ENCODE data around the gene TAOK2. TPM values are rescaled to one million over a fixed set of nuclear protein-coding genes. Genes with fewer than 3 reads are reported as not detected.

Gene TAOK2
- total and polyA plus RNA-seq, 2 of the 4 experiments (the other 2 are of a cell fraction), result 23.0 to 31.7 TPM

DNA sequence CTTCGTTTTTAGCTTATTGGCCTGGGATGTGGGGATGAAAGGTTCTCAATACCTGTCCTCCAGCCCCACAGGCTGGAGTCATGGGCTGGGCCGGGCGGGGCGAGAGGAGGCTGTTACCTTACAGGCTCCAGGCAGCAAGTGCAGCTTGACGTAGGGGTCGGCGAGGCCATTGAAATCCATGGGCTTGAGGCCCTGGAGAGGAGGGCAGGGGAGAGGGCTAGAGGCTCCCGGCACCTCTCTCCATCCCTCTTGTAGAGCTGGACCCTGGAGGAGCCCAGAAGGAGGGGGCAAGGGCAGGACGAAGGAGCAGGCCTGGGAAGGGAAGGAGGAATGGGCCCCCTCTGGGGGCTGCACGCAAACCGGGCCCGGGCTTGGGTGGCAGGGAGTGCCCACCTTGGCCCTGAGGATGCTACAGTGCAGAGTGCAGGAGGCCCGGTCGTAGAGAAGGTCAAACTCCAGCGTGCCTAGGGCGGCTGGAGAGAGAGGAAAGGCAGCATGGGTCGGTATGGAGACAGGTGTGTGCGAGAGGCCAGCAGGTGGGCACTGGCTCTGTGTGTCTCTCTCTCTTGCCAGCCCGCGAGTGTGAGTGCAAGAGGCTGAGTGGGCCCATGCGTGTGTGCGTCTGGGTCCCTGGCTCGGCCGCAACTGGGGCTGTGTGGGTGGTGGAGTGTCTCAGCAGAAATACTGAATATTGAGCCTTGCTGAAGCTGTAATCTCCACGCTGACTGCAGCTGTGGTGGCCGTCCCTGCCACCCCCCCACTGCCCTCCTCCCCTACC lies 35.6 kb downstream of the TAOK2 start:
- TF ChIP-seq, protein P1, sequence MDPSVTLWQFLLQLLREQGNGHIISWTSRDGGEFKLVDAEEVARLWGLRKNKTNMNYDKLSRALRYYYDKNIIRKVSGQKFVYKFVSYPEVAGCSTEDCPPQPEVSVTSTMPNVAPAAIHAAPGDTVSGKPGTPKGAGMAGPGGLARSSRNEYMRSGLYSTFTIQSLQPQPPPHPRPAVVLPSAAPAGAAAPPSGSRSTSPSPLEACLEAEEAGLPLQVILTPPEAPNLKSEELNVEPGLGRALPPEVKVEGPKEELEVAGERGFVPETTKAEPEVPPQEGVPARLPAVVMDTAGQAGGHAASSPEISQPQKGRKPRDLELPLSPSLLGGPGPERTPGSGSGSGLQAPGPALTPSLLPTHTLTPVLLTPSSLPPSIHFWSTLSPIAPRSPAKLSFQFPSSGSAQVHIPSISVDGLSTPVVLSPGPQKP (IDR thresholded peaks at IDR 0.05; ENCODE audit: borderline replicate concordance, low read depth, low read length), result no peak
- no peak for TF ChIP-seq CEBPB (IDR thresholded peaks at IDR 0.05; ENCODE audit: low read depth, low read length)
- no peak for TF ChIP-seq POLR2A (IDR thresholded peaks at IDR 0.05; ENCODE audit: low read depth, low read length)
- no peak for TF ChIP-seq MAZ (IDR thresholded peaks at IDR 0.05; ENCODE audit: borderline replicate concordance, low read depth, low read length)
- no peak for TF ChIP-seq NFE2L2 (IDR thresholded peaks at IDR 0.05; ENCODE audit: low read depth, low read length)
- no peak for TF ChIP-seq RAD21 (IDR thresholded peaks at IDR 0.05; ENCODE audit: low read length)
- no peak for TF ChIP-seq BHLHE40 (IDR thresholded peaks at IDR 0.05; ENCODE audit: low read depth, low read length)
- no peak for TF ChIP-seq MXI1 (IDR thresholded peaks at IDR 0.05; ENCODE audit: borderline replicate concordance, low read depth, low read length)
- TF ChIP-seq, protein P2, sequence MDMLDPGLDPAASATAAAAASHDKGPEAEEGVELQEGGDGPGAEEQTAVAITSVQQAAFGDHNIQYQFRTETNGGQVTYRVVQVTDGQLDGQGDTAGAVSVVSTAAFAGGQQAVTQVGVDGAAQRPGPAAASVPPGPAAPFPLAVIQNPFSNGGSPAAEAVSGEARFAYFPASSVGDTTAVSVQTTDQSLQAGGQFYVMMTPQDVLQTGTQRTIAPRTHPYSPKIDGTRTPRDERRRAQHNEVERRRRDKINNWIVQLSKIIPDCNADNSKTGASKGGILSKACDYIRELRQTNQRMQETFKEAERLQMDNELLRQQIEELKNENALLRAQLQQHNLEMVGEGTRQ (IDR thresholded peaks at IDR 0.05; ENCODE audit: low read depth, low read length), result no peak
- in situ Hi-C loops (cut with MboI; ENCODE audit: low sequenced_read_pairs), result no loop called here
- dilution Hi-C loops (cut with HindIII; ENCODE audit: low sequenced_read_pairs, unreplicated experiment), result no loop called here
- ChIA-PET CTCF (no interaction called here), POLR2A (ENCODE audit: unreplicated experiment) (no interaction called here)
- no peak overlapping the region for H4K91ac ChIP-seq (ENCODE audit: insufficient read depth, low read depth, low read length)
- H3K9ac ChIP-seq (ENCODE audit: low read depth, low read length), result no peak overlapping the region
- no peaks in the 10 kb centered on the region for H3K9me1 ChIP-seq (ENCODE audit: insufficient read depth, low read length)
- H3K27me3 ChIP-seq (ENCODE audit: control insufficient read depth, insufficient read depth, low read length), result peaks cover 27% of the 10 kb centered on the region
- H3K14ac ChIP-seq (replicated peaks; ENCODE audit: low read depth, low read length), result no peak overlapping the region
- H2AK5ac ChIP-seq (ENCODE audit: low read depth, low read length), result no peak overlapping the region
- no peaks in the 10 kb centered on the region; the same call in 1 of the 2 replicates for H4K20me1 ChIP-seq (ENCODE audit: insufficient read depth, low read length)
- ATAC-seq (ENCODE audit: low read depth) (no peak), DNase-seq (no peak)
- no peak overlapping the region for H3K4me3 ChIP-seq (ENCODE audit: insufficient read depth, low read depth, low read length)
- no peak overlapping the region for H3K23ac ChIP-seq (ENCODE audit: low read depth, low read length)
- H3K4ac ChIP-seq (ENCODE audit: low read depth, low read length), result no peak overlapping the region
- no peak overlapping the region for H3K18ac ChIP-seq (ENCODE audit: low read depth, low read length)
- no peaks in the 10 kb centered on the region for H3K36me3 ChIP-seq (ENCODE audit: control insufficient read depth, insufficient read depth, low read length)
- H3K9me3 ChIP-seq (ENCODE audit: control insufficient read depth, insufficient read depth, low read length), result no peaks in the 10 kb centered on the region
- no peak overlapping the region for H2AFZ ChIP-seq (replicated peaks; ENCODE audit: low read length, poor library complexity)
- H2AK9ac ChIP-seq (replicated peaks; ENCODE audit: low read depth, low read length, poor library complexity), result no peak overlapping the region
- no peak overlapping the region for H3K4me2 ChIP-seq (ENCODE audit: low read depth, low read length)
- H3K4me1 ChIP-seq (ENCODE audit: control insufficient read depth, insufficient read depth, low read length), result no peaks in the 10 kb centered on the region; the same call in 1 of the 2 replicates
- H2BK120ac ChIP-seq (ENCODE audit: low read depth, low read length), result no peak overlapping the region
- no peak overlapping the region for H3K27ac ChIP-seq (ENCODE audit: insufficient read depth, low read length)
- no peak overlapping the region for H2BK15ac ChIP-seq (ENCODE audit: low read depth, low read length)
- H3K79me1 ChIP-seq (ENCODE audit: low read depth in 1 of 2, low read length in 2 of 2), result no peaks in the 10 kb centered on the region; a peak in 1 of 4 replicates
- intact Hi-C loops (cut with micrococcal nuclease), result no loop called here
- 38% methylated on average over 6 of the region's 26 CpGs; no CpG with 5 or more reads in 1 of the 2 experiments for WGBS, 2 experiments (ENCODE audit: extremely low coverage in 2 of 2, insufficient read length in 1 of 2)
- no TSS peak for BruUV-seq (replicated peaks)
- H4K5ac ChIP-seq (ENCODE audit: low read depth, low read length), result no peak overlapping the region
- no peak overlapping the region for H3K56ac ChIP-seq (ENCODE audit: extremely low read depth, insufficient read depth, low read length)
- H4K8ac ChIP-seq (ENCODE audit: low read depth in 2 of 2, low read length in 2 of 2), result no peak overlapping the region
- H2BK5ac ChIP-seq (ENCODE audit: low read depth, low read length, poor library complexity, severe bottlenecking), result no peak overlapping the region
- no peak overlapping the region for H2BK20ac ChIP-seq (ENCODE audit: low read depth, low read length)
